ENCODE data around the gene ZBP1. TPM values are rescaled to one million over a fixed set of nuclear protein-coding genes. Genes with fewer than 3 reads are reported as not detected.

The ZBP1 gene
- total RNA-seq, 4 donors from 2014 or later = 0.80 TPM; not detected in 3

- WGBS = 84% methylated on average over 18 of the region's 20 CpGs
- H3K4me3 ChIP-seq = no peak overlapping the region
- H3K27ac ChIP-seq = no peak overlapping the region
- H3K9me3 ChIP-seq = no peaks in the 10 kb centered on the region
- DNase-seq (ENCODE audit: low spot score in 2 of 2) = no peak
- H3K27me3 ChIP-seq = peaks cover 44% of the 10 kb centered on the region
- no peaks in the 10 kb centered on the region for H3K4me1 ChIP-seq
- no peaks in the 10 kb centered on the region for H3K36me3 ChIP-seq
- TF ChIP-seq POLR2AphosphoS5 (IDR thresholded peaks at IDR 0.05) (no peak), EP300 (IDR thresholded peaks at IDR 0.05) (no peak), POLR2A (IDR thresholded peaks at IDR 0.05) (no peak), CTCF (IDR thresholded peaks at IDR 0.05) (no peak)
These were observed 49.9 kb downstream of the ZBP1 start for GRCh38 chr20:57570145-57570850.

- 94% methylated on average over 9 of the region's 12 CpGs for WGBS
- no peak for TF ChIP-seq POLR2AphosphoS5 (IDR thresholded peaks at IDR 0.05)
- TF ChIP-seq CTCF (IDR thresholded peaks at IDR 0.05) = no peak
- TF ChIP-seq EP300 (IDR thresholded peaks at IDR 0.05) = no peak
- no peak for TF ChIP-seq POLR2A (IDR thresholded peaks at IDR 0.05)
- no peaks in the 10 kb centered on the region for H3K36me3 ChIP-seq
These were observed 51.3 kb downstream of the ZBP1 start for GRCh38 chr20:57568960-57569359.

DNA sequence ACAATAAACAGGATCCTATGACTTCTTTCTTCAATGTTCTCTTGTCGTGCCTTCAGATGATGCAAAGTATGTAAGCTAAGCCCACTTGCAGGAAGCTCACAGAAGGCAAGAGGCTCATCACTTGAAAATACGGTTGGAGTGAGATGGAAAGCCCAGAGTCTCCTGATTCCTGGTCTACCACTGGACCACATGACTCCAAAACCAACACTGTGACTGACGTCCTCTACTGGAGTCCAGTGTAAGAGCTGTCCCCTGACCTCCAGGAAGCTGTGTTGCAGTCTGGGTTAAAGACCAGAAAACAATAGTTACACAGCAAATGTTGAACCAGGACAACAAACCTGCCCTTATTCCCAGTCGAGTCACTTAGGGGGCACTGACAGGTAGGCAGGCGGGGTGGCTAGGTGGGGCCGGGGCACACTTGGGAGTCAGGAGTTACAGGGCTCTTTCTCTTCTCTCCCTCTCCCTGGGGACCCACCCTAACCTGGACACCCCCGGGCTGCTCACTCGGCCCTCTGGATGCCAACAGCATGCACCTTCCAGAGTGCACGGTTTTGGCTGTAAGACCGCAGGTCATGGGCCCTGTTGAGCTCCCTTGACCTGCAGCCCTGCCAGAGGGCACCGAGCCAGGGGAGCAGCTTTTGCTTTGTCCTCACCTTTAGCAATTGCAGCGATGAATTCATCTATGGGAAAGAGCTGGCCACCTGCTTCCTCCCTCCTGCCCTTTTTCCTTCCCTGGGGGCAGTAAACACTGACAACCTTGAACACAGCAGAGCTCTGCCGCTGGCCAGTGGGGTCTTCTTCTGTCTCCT is 51.9 kb downstream of the ZBP1 start:
- H3K27me3 ChIP-seq = peaks cover 25% of the 10 kb centered on the region
- no peaks in the 10 kb centered on the region for H3K36me3 ChIP-seq
- no peak overlapping the region for H3K27ac ChIP-seq
- no peak overlapping the region for H3K4me3 ChIP-seq
- 60% methylated on average over 5 of the region's 13 CpGs for WGBS
- no peak for DNase-seq (ENCODE audit: low spot score in 2 of 2)
- no peak for TF ChIP-seq CTCF (IDR thresholded peaks at IDR 0.05)
- TF ChIP-seq POLR2A (IDR thresholded peaks at IDR 0.05) = no peak
- H3K9me3 ChIP-seq = no peaks in the 10 kb centered on the region
- H3K4me1 ChIP-seq = no peaks in the 10 kb centered on the region

More at GRCh38 chr20:57568960-57569359, 51.3 kb downstream of the ZBP1 start:
- Histone ChIP-seq H3K4me3 (no peak overlapping the region), H3K27me3 (peaks cover 30% of the 10 kb centered on the region), H3K4me1 (no peaks in the 10 kb centered on the region), H3K9me3 (no peaks in the 10 kb centered on the region), H3K27ac (no peak overlapping the region)
- no peak for DNase-seq (ENCODE audit: low spot score in 2 of 2)

- Histone ChIP-seq H3K4me3 (no peak overlapping the region), H3K27me3 (peaks cover 19% of the 10 kb centered on the region), H3K4me1 (no peaks in the 10 kb centered on the region), H3K9me3 (no peaks in the 10 kb centered on the region), H3K36me3 (no peaks in the 10 kb centered on the region), H3K27ac (no peak overlapping the region)
- WGBS = 64% methylated on average over 9 of the region's 9 CpGs
- TF ChIP-seq EP300 (IDR thresholded peaks at IDR 0.05) (no peak), POLR2A (IDR thresholded peaks at IDR 0.05) (no peak), POLR2AphosphoS5 (IDR thresholded peaks at IDR 0.05) (no peak), CTCF (IDR thresholded peaks at IDR 0.05) (no peak)
- DNase-seq (ENCODE audit: low spot score in 2 of 2) = no peak
These were observed 52.7 kb downstream of the ZBP1 start for GRCh38 chr20:57567471-57568079.
